ENCODE measurements around the gene ICOS.

- no peak for TF ChIP-seq POLR2A (IDR thresholded peaks at IDR 0.05)
- TF ChIP-seq, protein P1, sequence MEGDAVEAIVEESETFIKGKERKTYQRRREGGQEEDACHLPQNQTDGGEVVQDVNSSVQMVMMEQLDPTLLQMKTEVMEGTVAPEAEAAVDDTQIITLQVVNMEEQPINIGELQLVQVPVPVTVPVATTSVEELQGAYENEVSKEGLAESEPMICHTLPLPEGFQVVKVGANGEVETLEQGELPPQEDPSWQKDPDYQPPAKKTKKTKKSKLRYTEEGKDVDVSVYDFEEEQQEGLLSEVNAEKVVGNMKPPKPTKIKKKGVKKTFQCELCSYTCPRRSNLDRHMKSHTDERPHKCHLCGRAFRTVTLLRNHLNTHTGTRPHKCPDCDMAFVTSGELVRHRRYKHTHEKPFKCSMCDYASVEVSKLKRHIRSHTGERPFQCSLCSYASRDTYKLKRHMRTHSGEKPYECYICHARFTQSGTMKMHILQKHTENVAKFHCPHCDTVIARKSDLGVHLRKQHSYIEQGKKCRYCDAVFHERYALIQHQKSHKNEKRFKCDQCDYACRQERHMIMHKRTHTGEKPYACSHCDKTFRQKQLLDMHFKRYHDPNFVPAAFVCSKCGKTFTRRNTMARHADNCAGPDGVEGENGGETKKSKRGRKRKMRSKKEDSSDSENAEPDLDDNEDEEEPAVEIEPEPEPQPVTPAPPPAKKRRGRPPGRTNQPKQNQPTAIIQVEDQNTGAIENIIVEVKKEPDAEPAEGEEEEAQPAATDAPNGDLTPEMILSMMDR (IDR thresholded peaks at IDR 0.05): no peak
These were observed 52.1 kb downstream of the ICOS start for GRCh38 chr2:203988500-203989260.
